Activated CD8-positive, alpha-beta memory T cell treated with anti-CD3 and anti-CD28 coated beads for 48 hours (primary cell): ENCODE measurements around the gene WNT7B.

Experiments used
- DNase-seq, 3 experiments: peaks; one replicate each; pipeline ENCODE4 v3.0.0-alpha.2; 2020; ENCODE audit warnings: low read depth in 2 of 3, low spot score in 2 of 3

WNT7B gene

DNA sequence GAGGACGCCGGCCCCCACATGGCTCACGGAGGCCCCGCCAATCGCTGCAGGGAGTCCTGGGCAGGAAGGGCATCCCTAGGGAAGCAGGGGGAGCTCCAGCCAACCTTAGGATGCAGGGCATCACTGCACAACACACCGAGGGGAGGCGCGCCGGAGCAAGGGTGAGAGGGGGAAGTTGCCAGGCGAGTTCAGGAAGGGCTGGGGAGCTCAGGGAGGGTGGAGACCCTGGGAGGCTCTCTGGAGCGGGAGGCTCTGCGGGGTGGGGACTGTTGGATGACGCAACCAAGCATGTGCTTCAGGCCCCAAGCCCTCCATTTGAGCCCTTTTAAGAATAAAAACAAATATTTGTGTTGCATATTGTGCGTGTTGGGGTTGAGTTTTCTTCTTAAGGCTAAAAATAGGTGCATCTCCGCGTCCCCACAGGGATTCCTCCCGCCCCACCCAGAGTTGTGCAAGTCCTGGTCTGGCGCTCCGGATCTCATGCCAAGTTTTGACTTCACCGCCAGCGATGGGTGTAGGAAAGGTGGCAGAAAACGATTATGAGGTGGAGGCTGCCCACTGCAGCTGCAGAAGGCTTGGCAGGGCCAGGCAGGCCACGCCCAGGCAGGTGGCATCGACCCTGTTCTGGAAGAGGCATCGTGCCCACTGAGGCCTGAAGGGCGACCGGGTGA is 65.2 kb downstream of the WNT7B start:
- DNase-seq = no peak

DNA sequence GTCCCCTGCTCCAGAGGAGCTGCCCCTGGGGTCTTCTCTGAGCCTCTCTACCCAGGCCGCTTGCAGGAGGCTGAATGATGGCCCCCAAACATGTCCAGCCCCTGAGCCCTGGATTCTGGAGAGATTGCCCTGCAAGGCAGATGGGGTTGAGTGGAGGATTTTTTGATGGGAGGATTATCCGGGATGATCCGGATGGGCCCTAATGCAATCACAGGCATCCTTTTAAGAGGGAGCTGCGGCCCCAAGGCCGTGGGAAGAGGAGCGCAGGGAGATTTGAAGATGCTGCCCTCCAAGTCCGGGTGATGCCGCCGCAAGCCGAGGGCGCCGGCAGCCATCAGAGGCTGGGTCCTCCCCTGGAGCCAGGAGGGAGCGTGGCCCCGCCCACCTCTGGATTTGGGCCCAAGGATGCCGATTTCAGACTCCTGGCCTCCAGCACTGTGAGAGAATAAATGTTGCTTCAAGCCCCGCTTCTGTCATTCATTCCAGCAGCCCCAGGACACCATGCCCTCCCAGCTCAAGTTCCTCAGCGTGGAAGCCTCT is 66.0 kb downstream of the WNT7B start:
- DNase-seq = no peak

DNA sequence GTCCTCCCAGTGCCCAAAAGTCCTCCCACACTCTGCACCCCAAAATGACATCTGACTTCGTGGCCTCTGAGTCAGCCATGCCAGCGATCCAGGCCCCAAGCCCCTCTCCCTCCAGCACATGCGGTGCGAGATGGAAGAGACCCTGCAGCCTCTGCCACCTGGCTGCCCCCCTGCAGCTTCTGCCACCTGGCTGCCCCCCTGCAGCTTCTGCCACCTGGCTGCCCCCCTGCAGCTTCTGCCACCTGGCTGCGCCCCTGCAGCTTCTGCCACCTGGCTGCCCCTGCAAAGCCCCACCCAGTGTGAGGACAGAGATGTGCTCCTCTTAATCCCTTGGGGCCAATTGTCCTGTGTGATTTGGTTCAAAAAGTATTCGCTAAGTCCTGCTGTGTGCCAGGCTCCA is 68.0 kb downstream of the WNT7B start:
- DNase-seq = no peak

DNA sequence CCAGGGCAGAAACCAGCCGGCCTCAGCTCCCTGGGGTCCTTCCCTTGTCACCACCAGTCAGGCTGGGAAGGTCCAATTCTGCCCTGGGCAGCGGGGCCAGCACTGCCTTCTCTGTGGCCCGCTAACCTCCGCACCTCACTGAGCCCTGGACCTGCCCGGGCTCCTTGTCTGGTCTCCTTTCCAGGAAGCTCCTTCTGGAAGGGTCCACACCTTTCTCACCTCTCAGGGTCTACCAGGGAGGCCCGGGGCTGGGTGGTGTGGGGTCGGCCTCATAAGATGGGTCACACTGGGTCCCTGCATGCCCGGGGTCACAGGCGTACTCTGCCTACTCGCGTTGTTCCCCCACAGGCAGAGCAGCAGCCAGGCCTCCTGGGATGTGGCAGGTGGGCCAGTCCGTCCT is 69.0 kb downstream of the WNT7B start:
- DNase-seq = no peak

DNA sequence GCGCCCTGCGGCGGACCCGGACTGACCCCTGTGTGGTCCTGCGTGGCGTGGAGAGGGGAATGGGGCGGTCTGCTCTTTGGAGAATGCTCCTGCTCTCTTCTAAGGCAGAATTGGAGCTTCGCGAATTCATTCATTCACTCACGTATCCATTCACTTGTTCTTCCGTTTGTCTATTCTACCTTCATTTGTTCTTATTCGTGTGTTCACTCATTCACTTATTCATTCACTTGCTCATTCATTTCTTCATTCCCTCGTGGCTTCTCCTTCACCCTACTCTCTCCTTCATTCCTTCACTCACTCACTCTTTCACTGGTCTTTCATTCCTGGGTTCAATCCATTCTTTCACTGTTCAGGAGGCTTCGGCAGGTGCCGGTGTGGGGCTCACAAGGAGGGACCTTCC is 69.6 kb downstream of the WNT7B start:
- no peak for DNase-seq

DNA sequence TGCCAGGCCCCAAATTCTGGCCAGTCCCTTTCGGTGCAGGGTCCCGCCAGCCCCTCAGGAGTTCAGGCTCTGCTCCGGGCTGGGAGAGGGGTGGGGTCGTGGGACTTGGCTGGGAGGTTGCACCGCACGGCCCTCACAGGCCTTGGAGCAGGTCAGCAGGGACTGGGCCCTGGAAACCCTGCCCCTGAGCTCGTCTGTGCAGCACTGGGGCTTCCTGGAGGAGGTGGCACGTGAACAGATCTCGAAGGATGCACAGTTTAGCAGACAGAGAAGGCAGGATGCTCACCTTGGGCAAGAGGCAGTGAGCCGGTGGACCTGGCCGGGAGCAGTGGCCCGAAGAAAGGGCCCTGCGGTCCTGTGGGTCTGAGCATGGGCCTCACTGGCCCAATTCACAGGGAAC is 70.0 kb downstream of the WNT7B start:
- no peak for DNase-seq

DNA sequence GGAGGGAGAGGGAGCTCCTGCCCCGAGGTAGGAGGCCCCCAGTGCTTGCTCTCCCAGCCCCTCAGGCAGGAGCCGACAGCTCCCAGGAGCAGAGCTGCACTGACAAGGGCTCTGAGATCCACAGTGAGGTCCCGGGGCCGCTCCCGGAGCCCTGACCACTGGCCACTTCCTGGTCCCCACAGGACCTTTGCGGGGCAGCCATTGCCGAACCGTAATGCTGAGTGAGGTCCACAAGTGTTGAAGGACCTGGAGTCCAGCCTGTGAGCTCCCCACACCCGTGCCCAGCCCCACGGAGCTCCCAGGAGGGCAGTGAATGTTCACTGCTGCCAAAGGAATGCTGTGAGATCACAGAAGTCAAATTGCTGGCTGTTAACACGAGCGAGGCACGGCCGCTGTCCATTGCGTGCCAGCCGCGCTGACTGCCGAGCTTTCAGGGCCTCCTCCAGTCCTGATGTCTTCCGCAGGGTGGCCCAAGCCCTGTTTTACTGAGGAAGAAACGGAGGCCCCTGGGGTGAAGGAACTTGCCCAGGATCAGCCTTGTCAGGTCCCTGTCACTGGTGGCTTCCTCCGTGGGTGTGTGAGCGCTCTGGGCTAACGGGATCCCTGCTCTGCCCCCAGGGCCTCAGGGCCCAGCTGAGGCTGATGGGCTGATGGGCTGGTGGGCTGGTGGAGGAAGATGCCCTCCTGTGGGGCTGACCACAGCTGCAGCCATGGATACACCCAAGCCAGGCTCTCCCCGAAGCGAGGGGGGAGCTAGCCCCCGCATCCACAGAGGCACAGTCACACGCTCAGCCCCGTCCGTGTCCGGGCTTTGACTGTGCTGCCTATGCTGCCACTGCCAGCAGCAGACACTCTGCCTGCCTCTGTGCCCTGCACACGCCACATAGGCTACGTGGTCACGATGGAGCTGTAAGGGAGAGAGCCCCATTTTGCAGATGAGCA is 70.8 kb downstream of the WNT7B start:
- no peak for DNase-seq

DNA sequence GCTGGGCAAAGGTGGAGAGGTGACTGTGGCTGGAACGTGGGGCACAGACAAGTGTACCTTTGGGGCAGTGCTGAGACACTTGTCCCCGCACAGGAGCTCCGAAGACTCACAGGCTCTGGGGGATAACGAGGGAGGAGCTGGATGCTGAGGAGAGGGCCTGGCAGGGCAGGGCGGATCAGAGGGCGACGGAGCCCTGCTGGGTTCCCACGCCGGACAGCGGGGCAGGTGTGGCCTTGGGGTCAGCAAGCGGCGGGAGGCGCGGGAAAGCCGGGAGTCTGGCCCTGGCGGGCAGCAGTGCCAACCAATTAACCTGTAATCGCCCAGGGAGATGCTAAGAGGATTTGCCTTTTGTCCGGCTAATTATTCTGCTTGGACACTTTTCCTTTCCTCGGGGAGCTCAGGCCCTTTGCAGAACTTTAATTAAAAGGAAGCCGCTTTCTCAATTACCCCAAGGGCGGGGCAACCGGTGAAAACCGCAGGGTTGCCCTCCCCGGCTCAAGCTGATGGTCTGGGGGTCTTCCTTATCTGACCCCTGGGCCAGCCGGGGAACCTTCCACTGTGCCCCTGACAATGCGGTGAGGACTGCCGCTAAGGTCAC is 71.5 kb downstream of the WNT7B start:
- no peak for DNase-seq

DNA sequence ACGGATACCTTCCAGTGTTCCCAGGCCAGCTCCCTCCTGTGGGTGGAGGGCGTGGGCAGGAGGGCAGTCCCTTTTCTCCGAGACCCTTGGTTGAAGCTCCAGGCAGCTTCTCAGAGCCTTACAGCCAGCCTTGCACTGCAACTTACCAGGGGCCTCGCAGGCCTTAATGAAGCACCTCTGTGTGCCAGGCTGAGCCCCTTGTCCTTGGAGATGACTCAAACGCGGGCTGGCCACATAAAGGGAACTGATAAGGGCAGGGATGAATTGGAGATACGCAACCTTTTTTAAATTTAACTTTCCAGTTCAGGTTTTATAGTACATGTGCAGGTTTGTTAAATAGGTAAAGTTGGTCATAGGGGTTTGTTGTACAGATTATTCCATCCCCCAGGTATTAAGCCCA is 72.7 kb downstream of the WNT7B start:
- DNase-seq = no peak

DNA sequence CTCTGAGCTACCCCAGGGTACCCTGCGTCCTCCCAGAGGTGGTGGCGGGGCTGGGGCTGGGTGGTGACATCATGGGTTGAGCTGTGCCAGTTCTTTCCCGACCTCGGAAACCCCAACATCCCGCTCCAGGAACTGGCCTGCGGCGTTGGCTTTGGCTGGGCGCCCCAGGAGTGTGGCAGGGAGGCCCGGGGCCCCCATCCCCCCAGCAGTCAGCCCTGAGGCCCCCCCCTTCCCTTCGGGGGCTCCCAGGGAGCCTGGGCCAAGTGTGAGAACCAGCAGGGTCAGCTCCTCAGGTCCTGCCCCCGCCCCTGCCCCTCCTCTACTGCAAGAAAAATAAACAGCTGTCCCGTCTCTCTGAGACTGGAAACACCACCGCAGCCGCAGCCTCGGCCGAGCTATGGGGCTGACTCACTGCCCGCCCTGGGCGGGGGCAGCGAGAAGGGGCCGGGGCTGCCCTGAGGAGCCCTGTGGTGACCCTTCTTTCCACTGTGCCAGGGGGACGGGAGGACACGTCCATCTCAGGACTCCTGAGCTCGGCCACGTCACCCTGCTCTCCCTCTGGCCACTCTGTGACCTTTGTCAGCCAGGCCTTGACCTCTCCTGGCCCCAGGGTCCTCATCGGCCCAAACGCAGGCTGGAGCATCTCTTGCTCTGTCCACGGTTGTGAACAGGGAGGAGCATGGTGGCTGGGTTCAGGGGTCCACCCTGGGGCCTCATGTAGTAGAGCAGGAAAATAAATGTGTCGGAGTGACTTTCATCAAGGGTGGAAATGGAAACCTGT is 73.4 kb downstream of the WNT7B start:
- DNase-seq = no peak

DNA sequence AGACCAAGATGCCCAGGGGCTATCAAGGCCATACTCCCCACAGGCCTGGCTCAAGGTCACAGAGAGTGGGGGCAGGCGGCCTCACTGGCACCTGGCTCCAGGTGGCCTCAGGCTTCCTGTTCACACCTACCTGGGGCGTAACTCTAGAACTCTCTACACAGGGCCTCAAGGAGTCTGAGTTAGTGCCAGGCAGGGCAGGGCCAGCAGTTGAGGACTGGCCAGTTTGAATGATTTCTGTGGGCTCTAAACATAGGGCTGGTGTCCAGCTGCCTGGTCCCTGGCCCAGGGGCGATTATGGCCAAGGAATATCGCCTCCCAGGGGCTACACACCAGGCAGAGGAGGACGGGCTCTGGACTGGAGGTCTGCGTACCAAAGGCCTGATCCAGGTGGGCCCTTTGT is 79.2 kb downstream of the WNT7B start:
- no peak for DNase-seq

DNA sequence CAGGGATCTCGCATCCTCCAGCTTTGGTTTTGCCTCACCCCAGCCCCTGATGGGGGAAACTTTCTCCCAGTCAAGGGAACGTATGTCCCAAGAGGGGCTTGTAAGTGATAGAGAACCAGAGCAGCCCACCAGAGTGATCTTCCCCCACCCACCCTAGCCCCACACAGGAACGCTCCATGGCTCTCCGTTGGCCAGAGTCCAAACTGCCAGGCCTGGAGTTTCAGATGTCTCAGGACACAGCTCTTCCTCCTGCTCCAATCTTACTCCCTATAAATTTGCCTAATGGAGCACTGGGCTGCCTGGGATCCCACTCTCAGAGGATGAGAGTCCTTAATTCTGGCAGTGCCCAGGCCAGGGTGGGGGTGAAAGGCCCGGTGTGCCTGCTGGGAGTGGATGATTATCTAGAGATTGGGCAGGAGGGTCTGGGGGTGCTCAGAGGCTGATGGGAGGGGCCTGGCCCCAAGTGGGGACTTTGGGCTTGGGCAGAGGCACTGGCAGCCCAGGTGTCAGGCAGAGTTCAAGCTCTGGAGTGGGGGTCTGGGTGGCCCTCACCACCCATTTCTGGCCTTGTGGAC is 79.9 kb downstream of the WNT7B start:
- DNase-seq = no peak

DNA sequence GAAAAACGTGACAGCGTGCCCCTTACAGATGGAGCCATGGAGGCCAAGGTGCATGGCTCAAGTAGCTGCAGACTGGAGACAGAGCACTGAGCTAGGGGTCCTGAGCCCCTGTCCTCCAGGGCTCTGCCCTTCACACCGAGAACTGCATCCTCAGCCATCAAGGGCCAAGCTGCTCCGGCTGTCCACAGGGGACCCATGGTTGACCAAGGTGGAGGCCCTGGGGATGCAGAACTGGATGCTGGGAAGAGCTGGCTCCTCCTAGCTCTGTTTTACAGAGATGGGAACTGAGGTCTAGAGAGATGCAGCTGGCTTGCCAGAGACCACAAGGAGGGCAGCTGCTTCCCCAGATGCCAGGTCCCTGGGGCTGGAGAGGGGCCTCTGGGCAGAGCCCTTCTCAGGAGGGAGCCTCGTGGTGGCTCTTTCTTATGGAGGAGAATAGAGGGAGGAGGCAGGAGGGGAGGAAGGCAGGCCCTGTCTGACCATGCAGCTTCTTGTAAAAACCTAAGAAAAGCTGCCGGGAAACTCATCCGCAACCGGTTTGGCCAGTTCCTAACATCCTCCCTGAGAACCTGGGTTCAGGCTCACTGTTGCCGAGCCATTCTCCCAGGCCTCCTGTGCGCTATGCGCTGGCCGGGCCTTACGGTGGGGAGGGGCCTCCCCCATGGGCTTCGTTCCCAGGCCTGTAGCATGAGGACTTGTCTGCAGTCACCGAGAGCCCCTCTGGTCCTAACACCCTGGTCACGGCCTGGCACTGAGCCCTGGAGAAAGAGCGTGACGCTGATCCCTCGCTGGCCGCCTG is 80.6 kb downstream of the WNT7B start:
- no peak for DNase-seq

DNA sequence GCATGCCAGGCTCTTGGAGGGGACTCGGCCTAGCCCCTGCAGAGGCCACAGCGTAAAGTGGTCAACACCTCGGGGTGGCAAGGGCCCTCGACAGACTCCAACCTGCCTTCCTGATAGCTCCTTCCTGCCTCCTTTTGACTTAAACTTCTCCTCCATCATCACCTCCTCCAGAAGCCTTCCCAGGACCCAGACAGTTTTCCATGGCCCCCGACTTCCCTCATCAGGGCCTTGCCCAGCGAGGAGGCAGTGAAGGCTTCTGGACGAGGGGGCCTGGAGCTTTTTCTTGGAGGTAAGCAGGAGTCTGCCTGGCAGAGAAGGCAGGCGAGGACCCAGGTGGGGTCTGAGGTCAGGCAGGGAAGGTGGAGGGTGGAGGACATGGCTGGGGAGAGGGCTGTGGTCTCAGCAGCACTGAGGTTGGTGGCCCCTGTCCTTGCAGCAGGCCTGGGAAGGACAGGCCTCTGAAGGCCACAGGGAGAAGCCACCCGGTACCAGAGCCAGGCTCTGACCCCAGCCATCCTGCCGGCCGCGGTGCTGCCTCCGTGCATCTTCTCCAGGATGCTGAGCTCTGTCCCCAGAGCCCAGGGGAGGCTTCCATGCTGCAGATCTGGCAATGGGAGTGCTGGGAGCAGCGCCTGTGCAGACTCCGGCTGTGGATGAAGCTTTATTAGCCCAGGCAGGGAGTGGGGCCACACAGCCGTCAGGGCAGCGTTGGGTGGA is 81.4 kb downstream of the WNT7B start:
- no peak for DNase-seq

DNA sequence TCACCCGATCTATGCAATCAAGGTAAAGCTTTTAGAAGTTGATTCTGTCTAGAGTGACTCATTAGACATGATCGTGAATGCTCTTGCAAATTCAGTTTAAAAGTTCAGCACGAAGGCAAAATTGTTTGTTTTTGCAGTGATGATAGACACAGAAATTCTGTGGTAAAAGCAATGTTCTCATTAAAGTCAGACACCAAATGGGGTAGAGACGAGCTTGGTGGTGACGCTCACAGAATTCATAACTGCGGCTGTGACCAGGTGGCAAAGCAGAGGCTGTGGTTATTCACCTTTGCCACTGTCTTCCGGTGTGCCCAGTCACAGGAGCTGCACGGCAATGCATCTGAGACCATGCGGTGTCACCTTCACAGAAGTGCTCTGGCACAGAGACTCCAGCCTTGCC is 83.4 kb downstream of the WNT7B start:
- no peak for DNase-seq

DNA sequence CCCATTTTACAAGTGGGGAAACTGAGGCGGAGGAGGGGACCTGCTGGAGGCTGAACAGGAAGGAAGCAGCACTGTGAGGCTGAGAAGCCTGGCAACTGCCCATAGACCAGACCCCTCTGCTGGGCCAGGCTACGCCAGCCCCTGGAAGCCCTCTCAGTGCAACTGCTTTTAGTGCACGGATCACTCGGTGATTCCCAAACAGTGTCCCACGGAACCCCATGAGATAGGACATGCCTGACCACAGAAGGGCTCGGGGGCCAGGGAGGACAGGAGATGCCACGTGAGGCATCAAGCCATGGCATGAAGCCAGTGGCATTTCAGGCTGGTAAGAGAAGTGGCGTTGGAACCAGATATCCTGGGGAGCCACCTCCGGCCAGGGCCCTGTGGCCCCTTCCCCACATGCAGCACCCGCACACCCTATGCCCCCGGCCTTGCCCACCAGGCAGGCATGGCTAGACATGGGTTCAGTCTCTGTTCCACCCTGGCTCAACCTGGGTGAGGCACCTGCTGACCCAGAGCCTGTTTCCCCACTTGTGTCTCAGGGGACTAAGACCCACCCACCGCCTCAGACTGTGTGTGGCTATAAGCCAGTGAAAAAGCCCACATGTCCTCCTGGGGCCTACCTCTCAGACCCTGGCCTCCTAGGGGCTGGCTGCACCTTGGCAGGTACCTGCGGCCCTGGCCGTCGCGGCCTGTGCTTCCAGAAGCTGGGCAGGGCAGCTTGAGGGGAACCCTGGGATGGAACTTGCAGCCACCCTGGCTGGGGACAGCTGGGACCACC is 84.1 kb downstream of the WNT7B start:
- DNase-seq = no peak

DNA sequence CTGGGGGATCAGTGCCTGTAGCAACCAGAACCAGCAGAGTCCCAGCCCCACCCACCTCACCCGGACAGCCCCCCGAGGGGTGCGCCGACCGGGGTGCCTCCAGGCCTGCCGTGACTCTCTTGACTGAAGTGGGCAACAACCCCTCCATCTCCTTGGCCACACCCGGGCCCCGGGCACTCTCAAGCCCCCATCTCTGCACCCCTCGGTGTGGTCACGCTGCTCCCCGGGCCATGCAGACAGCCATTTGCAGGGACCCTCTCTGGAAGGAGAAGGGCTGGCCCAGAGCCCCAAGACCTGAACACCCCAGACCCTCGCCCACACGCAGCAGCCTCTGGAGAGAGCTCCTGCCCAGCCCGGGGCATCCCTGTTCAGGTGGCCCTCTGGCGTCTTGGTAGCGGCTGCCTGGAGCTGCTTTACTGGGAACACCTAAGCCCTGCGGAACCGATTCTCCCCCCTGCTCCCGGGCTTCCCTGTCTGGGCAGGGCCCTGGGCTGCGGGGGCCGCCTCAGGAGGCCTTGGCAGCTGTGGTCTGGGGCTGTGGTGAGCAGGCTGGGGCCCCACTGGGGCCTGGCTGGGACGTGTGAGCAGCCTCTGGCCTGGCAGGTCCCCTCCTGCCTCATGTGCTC is 84.9 kb downstream of the WNT7B start:
- DNase-seq = no peak

DNA sequence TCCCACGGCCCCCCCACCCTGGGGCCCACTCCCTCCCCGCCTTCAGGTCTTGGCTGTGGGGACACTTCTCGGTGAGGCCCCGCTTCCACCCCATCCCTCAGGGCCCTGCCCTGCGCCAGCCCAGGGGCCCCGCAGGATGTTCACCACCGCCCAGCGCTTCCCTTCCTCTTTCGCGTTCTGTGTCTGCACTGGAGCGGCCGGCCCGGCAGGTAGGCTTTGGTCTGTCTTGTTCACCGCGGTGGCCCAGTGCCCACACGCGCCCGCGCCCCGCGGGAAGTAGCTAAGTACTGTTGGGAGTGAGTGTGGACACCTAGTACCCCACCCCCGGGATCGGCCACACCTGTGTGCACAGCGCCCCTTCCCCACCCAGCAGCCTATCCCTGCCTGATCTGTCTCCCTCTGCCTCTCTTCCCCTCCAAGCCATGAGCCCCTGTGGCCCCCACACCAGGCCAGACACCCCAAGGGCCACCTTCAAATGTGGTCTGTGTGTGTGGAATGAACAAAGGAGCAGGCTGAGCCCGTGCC is 85.4 kb downstream of the WNT7B start:
- no peak for DNase-seq
